CD4-positive, alpha-beta T cell treated with Interleukin-12 subunit alpha and Interleukin-12 subunit beta, for 1 hour (primary cell): ENCODE results near the gene OR14A16.
A peak's percentile ranks its signal among the peaks of the same experiment; 100 is the strongest.

Experiments used
- DNase-seq: peaks from one replicate; pipeline ENCODE4 v3.0.0-alpha.2; 2020

Gene OR14A16

GRCh38 chr1:247824023-247824422 lies at the start of gene OR14A16:
TSS of gene OR14A16 (minus strand) at chr1:247824119. CDS start at chr1:247815729, 8,390 bp downstream.
- DNase-seq = no peak

- DNase-seq = no peak
These were observed 41.5 kb upstream of the OR14A16 start for GRCh38 chr1:247865416-247865815.

- DNase-seq = no peak
These were observed 40.7 kb upstream of the OR14A16 start for GRCh38 chr1:247864644-247865043.

GRCh38 chr1:247862756-247863155 lies 38.8 kb upstream of the OR14A16 start:
- DNase-seq = no peak

- no peak for DNase-seq
These were observed 34.2 kb upstream of the OR14A16 start for GRCh38 chr1:247857985-247858619.

- DNase-seq = peak; percentile 15
These were observed 33.4 kb upstream of the OR14A16 start, which contains the start of gene TRIM58 for GRCh38 chr1:247857069-247857984. TSS of gene TRIM58 (plus strand) at chr1:247857187. CDS start at chr1:247857247, 60 bp downstream.

- DNase-seq = no peak
These were observed 32.0 kb upstream of the OR14A16 start for GRCh38 chr1:247855911-247856310.

- DNase-seq = no peak
These were observed 31.1 kb upstream of the OR14A16 start for GRCh38 chr1:247854899-247855545.

GRCh38 chr1:247849616-247850015 lies 25.7 kb upstream of the OR14A16 start:
- no peak for DNase-seq

GRCh38 chr1:247848346-247848745 lies 24.4 kb upstream of the OR14A16 start:
- DNase-seq = no peak

- DNase-seq = no peak
These were observed 21.7 kb upstream of the OR14A16 start for GRCh38 chr1:247845693-247846017.

- DNase-seq = no peak
These were observed 21.2 kb upstream of the OR14A16 start for GRCh38 chr1:247845011-247845692.

GRCh38 chr1:247843411-247843810 lies 19.5 kb upstream of the OR14A16 start:
- DNase-seq = no peak

- no peak for DNase-seq
These were observed 17.9 kb upstream of the OR14A16 start, which contains the start of gene OR11L1 for GRCh38 chr1:247841796-247842195. TSS of gene OR11L1 (minus strand) at chr1:247841896. CDS start at chr1:247841896, 0 bp downstream.

- DNase-seq = no peak
These were observed 16.9 kb upstream of the OR14A16 start for GRCh38 chr1:247840818-247841217.

GRCh38 chr1:247833601-247834000 lies 9.7 kb upstream of the OR14A16 start:
- DNase-seq = no peak

GRCh38 chr1:247829656-247830055 lies 5.7 kb upstream of the OR14A16 start:
- no peak for DNase-seq

- no peak for DNase-seq
These were observed 1.4 kb upstream of the OR14A16 start for GRCh38 chr1:247825362-247825761.

GRCh38 chr1:247822060-247822459 lies 1.9 kb downstream of the OR14A16 start:
- DNase-seq = no peak

GRCh38 chr1:247812637-247813036 lies 11.3 kb downstream of the OR14A16 start:
- DNase-seq = no peak

GRCh38 chr1:247797518-247797917 lies 26.4 kb downstream of the OR14A16 start:
- DNase-seq = no peak

- no peak for DNase-seq
These were observed 54.3 kb downstream of the OR14A16 start for GRCh38 chr1:247769603-247770002.
